Thoracic aorta (tissue), 2 donors: ENCODE data around the gene OR5H6. TPM values are rescaled to one million over a fixed set of nuclear protein-coding genes. Genes with fewer than 3 reads are reported as not detected.

Experiments used
- ATAC-seq: fragments of 150-250 bp; one replicate; pipeline ENCODE4 v1.8.0; 2017; ENCODE audit warnings: low read depth; ENCODE audit not compliant: insufficient number of reproducible peaks, low FRiP score
- DNase-seq: peaks from one replicate; pipeline ENCODE4 v3.0.0-alpha.2; 2020; ENCODE audit warnings: low spot score
- H3K27ac ChIP-seq, 2 donors: fragments of 200-600 bp; sonication (generic); 1 replicate in 1 of 2; 2 replicates in 1 of 2; pipeline ENCODE4 v1.5.1; 2016; ENCODE audit warnings: mild to moderate bottlenecking in 2 of 2, moderate library complexity in 2 of 2
- H3K27me3 ChIP-seq: fragments of 200-600 bp; sonication (generic); replicated peaks from 2 replicates; pipeline ENCODE4 v1.6.0; 2016; ENCODE audit warnings: mild to moderate bottlenecking; ENCODE audit not compliant: insufficient read depth
- H3K36me3 ChIP-seq: fragments of 200-600 bp; sonication (generic); one replicate; pipeline ENCODE4 v1.5.1; 2016
- H3K4me1 ChIP-seq, 2 donors: fragments of 200-600 bp; sonication (generic); 1 replicate in 1 of 2; 2 replicates in 1 of 2; pipeline versions ENCODE4 v1.5.1 to v1.6.0; 2016; ENCODE audit warnings: low read depth in 2 of 2, mild to moderate bottlenecking in 1 of 2; ENCODE audit not compliant: control insufficient read depth in 1 of 2
- H3K4me3 ChIP-seq: fragments of 200-600 bp; sonication (generic); 2 replicates; pipeline ENCODE4 v1.5.1; 2016; ENCODE audit warnings: mild to moderate bottlenecking
- H3K9me3 ChIP-seq: fragments of 200-600 bp; sonication (generic); 2 replicates; pipeline ENCODE4 v1.5.1; 2016
- total RNA-seq, 2 donors: library from RNA; depleted of rRNA; stranded (reverse); fragments of >200 nt; gene quantifications; one replicate each; pipeline versions ENCODE4 v1.1.0 to v1.2.3, GENCODE V29; 2016
- TF ChIP-seq, protein P1 (sequence below): fragments of 200-600 bp; sonication (generic); IDR thresholded peaks from one replicate; pipeline ENCODE4 v1.5.1; 2019; ENCODE audit warnings: antibody characterized with exemption

OR5H6 gene
- total RNA-seq, 2 donors from 2014 or later = not detected

GRCh38 chr3:98290916-98291315 is 26.9 kb downstream of the OR5H6 start:
- no peak for DNase-seq
- Histone ChIP-seq H3K27me3 (no peaks in the 10 kb centered on the region), H3K4me3 (no peak overlapping the region), H3K9me3 (no peaks in the 10 kb centered on the region), H3K36me3 (no peaks in the 10 kb centered on the region), H3K4me1 (no peaks in the 10 kb centered on the region), H3K27ac (no peak overlapping the region)
- no peak for ATAC-seq
- TF ChIP-seq, protein P1, sequence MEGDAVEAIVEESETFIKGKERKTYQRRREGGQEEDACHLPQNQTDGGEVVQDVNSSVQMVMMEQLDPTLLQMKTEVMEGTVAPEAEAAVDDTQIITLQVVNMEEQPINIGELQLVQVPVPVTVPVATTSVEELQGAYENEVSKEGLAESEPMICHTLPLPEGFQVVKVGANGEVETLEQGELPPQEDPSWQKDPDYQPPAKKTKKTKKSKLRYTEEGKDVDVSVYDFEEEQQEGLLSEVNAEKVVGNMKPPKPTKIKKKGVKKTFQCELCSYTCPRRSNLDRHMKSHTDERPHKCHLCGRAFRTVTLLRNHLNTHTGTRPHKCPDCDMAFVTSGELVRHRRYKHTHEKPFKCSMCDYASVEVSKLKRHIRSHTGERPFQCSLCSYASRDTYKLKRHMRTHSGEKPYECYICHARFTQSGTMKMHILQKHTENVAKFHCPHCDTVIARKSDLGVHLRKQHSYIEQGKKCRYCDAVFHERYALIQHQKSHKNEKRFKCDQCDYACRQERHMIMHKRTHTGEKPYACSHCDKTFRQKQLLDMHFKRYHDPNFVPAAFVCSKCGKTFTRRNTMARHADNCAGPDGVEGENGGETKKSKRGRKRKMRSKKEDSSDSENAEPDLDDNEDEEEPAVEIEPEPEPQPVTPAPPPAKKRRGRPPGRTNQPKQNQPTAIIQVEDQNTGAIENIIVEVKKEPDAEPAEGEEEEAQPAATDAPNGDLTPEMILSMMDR = no peak

GRCh38 chr3:98291332-98291957 is 27.4 kb downstream of the OR5H6 start:
- DNase-seq = no peak
- no peaks in the 10 kb centered on the region for H3K4me1 ChIP-seq
- no peaks in the 10 kb centered on the region for H3K9me3 ChIP-seq
- H3K4me3 ChIP-seq = no peak overlapping the region
- no peak for ATAC-seq
- no peaks in the 10 kb centered on the region for H3K27me3 ChIP-seq
- H3K36me3 ChIP-seq = no peaks in the 10 kb centered on the region
- H3K27ac ChIP-seq = no peak overlapping the region
- TF ChIP-seq, protein P1 = no peak

Other genes starting within 250 kb of the OR5H6 start
- not detected for gene GABRR3, start 228.9 kb upstream of the OR5H6 start, total RNA-seq
- not detected for gene OR5AC2, start 177.1 kb upstream of the OR5H6 start, total RNA-seq
- not detected for gene OR5H1, start 133.5 kb upstream of the OR5H6 start, total RNA-seq
- not detected for gene OR5H14, start 116.8 kb upstream of the OR5H6 start, total RNA-seq
- not detected for gene OR5H15, start 97.5 kb upstream of the OR5H6 start, total RNA-seq
- gene OR5H2, start 18.3 kb downstream of the OR5H6 start, total RNA-seq = not detected
- not detected for gene OR5K4, start 89.6 kb downstream of the OR5H6 start, total RNA-seq
- gene OR5K3, start 126.4 kb downstream of the OR5H6 start, total RNA-seq = not detected
- gene OR5K1, start 199.0 kb downstream of the OR5H6 start, total RNA-seq = not detected
- gene OR5K2, start 233.4 kb downstream of the OR5H6 start, total RNA-seq = not detected